OCI-LY7 (cell line): ENCODE data around the gene AKT3. TPM values are rescaled to one million over a fixed set of nuclear protein-coding genes. Genes with fewer than 3 reads are reported as not detected.

Source experiments
- BruUV-seq: library from RNA; stranded (reverse); fragments of 400-500 nt; replicated peaks from 2 replicates; lab custom pipeline; 2021; lab: Mats Ljungman, UMichigan
- CTCF ChIA-PET: fragments of 300-600 bp; sonication (Branson Sonifier 250); formaldehyde crosslinking; loops from one replicate; lab custom pipeline; 2022; ENCODE audit warnings: antibody characterized with exemption; ENCODE audit not compliant: unreplicated experiment; lab: Charles Lee
- POLR2A ChIA-PET: fragments of 300-600 bp; sonication (Branson Sonifier 250); formaldehyde crosslinking; loops from one replicate; lab custom pipeline; 2022; ENCODE audit warnings: antibody characterized with exemption; lab: Charles Lee
- DNase-seq: peaks from one replicate; pipeline ENCODE4 v3.0.0-alpha.2; 2015; ENCODE audit warnings: low spot score
- H2AFZ ChIP-seq: fragments of 200-600 bp; sonication (generic), shearing (Covaris generic); 2 replicates; pipeline ENCODE4 v1.6.1; 2014; ENCODE audit warnings: mild to moderate bottlenecking, antibody characterized with exemption, low read length, moderate library complexity
- H3K27ac ChIP-seq: fragments of 200-600 bp; sonication (generic); 2 replicates; pipeline ENCODE4 v1.5.1; 2014; ENCODE audit warnings: mixed run types, low read depth, mild to moderate bottlenecking, moderate library complexity, low read length, inconsistent platforms; ENCODE audit not compliant: poor library complexity, severe bottlenecking
- H3K36me3 ChIP-seq: fragments of 200-600 bp; sonication (generic); 2 replicates; pipeline ENCODE4 v1.6.1; 2014; ENCODE audit warnings: mild to moderate bottlenecking, antibody characterized with exemption, low read length, moderate library complexity, mixed read lengths; ENCODE audit not compliant: insufficient read depth
- H3K4me1 ChIP-seq: fragments of 200-600 bp; sonication (generic); 2 replicates; pipeline ENCODE4 v1.5.1; 2014; ENCODE audit warnings: mild to moderate bottlenecking, low read length; ENCODE audit not compliant: insufficient read depth, poor library complexity, severe bottlenecking
- H3K4me2 ChIP-seq: fragments of 200-600 bp; sonication (generic); 2 replicates; pipeline ENCODE4 v1.6.1; 2014; ENCODE audit warnings: mild to moderate bottlenecking, low read length
- H3K4me3 ChIP-seq: fragments of 200-600 bp; sonication (generic); 2 replicates; pipeline ENCODE4 v1.5.1; 2014; ENCODE audit warnings: mild to moderate bottlenecking, low read depth, low read length; ENCODE audit not compliant: poor library complexity, severe bottlenecking
- H3K79me2 ChIP-seq: fragments of 200-600 bp; sonication (generic); 2 replicates; pipeline ENCODE4 v1.6.1; 2016; ENCODE audit warnings: low read depth, mild to moderate bottlenecking, low read length, moderate library complexity, mixed read lengths; ENCODE audit not compliant: insufficient read depth
- H3K9me2 ChIP-seq: fragments of 200-600 bp; sonication (generic); 2 replicates; pipeline ENCODE4 v1.6.1; 2016; ENCODE audit warnings: mild to moderate bottlenecking, low read length, mixed read lengths; ENCODE audit not compliant: insufficient read depth
- H3K9me3 ChIP-seq: fragments of 200-600 bp; sonication (generic); 2 replicates; pipeline ENCODE4 v1.6.1; 2014; ENCODE audit warnings: mild to moderate bottlenecking, mixed run types, low read length, mixed read lengths
- H4K20me1 ChIP-seq: fragments of 200-600 bp; sonication (generic); 2 replicates; pipeline ENCODE4 v1.6.1; 2014; ENCODE audit warnings: mild to moderate bottlenecking, antibody characterized with exemption, low read length, moderate library complexity, mixed read lengths; ENCODE audit not compliant: insufficient read depth
- EZH2phosphoT487 ChIP-seq: fragments of 200-600 bp; sonication (generic); IDR thresholded peaks from 2 replicates; pipeline ENCODE4 v1.6.1; 2018; ENCODE audit warnings: low read depth, borderline replicate concordance, mild to moderate bottlenecking, mixed run types, antibody characterized with exemption, low read length, moderate library complexity, mixed read lengths
- intact Hi-C: fragments of 100-400 bp; cut with micrococcal nuclease; formaldehyde crosslinking; loops from one replicate; pipeline ENCODE4 v1.10.0; 2022; ENCODE audit not compliant: unreplicated experiment
- total RNA-seq, 2 experiments: library from RNA; depleted of rRNA in 1 of 2; stranded (reverse); fragments of >200 nt in 1 of 2; shearing (Covaris generic) in 1 of 2; gene quantifications; 2 replicates each; pipeline ENCODE4 v1.2.3, GENCODE V29; 2014 to 2022
- TF ChIP-seq, protein P1 (sequence below): fragments of 200-600 bp; sonication (generic); conservative IDR thresholded peaks from 2 replicates; pipeline ENCODE4 v1.5.1; 2014; ENCODE audit warnings: mild to moderate bottlenecking, antibody characterized with exemption, low read length, moderate library complexity, mixed read lengths

AKT3 gene
- total RNA-seq, 2 experiments from 2014 or later: 0.29 TPM; not detected in 1

GRCh38 chr1:243792891-243793290 lies 57.2 kb downstream of the AKT3 start:
- POLR2A ChIA-PET: interaction anchor here (1.1 kb wide), 2 partner anchors 10 to 47 kb away, joined by 4 read pairs; no protein-coding TSS in a partner anchor
- H3K4me2 ChIP-seq: no peak overlapping the region
- H2AFZ ChIP-seq: no peak overlapping the region
- H3K4me1 ChIP-seq: no peaks in the 10 kb centered on the region
- intact Hi-C loops: no loop called here
- H4K20me1 ChIP-seq: no peaks in the 10 kb centered on the region
- CTCF ChIA-PET: no interaction called here
- H3K27ac ChIP-seq: no peak overlapping the region
- TF ChIP-seq, protein P1, sequence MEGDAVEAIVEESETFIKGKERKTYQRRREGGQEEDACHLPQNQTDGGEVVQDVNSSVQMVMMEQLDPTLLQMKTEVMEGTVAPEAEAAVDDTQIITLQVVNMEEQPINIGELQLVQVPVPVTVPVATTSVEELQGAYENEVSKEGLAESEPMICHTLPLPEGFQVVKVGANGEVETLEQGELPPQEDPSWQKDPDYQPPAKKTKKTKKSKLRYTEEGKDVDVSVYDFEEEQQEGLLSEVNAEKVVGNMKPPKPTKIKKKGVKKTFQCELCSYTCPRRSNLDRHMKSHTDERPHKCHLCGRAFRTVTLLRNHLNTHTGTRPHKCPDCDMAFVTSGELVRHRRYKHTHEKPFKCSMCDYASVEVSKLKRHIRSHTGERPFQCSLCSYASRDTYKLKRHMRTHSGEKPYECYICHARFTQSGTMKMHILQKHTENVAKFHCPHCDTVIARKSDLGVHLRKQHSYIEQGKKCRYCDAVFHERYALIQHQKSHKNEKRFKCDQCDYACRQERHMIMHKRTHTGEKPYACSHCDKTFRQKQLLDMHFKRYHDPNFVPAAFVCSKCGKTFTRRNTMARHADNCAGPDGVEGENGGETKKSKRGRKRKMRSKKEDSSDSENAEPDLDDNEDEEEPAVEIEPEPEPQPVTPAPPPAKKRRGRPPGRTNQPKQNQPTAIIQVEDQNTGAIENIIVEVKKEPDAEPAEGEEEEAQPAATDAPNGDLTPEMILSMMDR: no peak
- no peak for TF ChIP-seq EZH2phosphoT487
- no peaks in the 10 kb centered on the region for H3K9me3 ChIP-seq
- no peaks in the 10 kb centered on the region for H3K36me3 ChIP-seq
- H3K79me2 ChIP-seq: no peaks in the 10 kb centered on the region
- no peaks in the 10 kb centered on the region for H3K9me2 ChIP-seq
- no peak overlapping the region for H3K4me3 ChIP-seq
- BruUV-seq: no TSS peak
- DNase-seq: no peak

GRCh38 chr1:243792401-243792800 lies 57.6 kb downstream of the AKT3 start:
- Histone ChIP-seq H3K4me2 (no peak overlapping the region), H3K79me2 (no peaks in the 10 kb centered on the region), H3K4me3 (no peak overlapping the region), H2AFZ (no peak overlapping the region), H3K9me3 (no peaks in the 10 kb centered on the region), H4K20me1 (no peaks in the 10 kb centered on the region), H3K4me1 (no peaks in the 10 kb centered on the region), H3K27ac (no peak overlapping the region), H3K36me3 (no peaks in the 10 kb centered on the region), H3K9me2 (no peaks in the 10 kb centered on the region)
- BruUV-seq: no TSS peak
- ChIA-PET CTCF (no interaction called here), POLR2A (interaction anchor here (1.1 kb wide), 1 partner anchor 9 kb away, joined by 4 read pairs; no protein-coding TSS in a partner anchor)
- no peak for TF ChIP-seq EZH2phosphoT487
- TF ChIP-seq, protein P1: no peak
- DNase-seq: no peak
- intact Hi-C loops: no loop called here

DNA sequence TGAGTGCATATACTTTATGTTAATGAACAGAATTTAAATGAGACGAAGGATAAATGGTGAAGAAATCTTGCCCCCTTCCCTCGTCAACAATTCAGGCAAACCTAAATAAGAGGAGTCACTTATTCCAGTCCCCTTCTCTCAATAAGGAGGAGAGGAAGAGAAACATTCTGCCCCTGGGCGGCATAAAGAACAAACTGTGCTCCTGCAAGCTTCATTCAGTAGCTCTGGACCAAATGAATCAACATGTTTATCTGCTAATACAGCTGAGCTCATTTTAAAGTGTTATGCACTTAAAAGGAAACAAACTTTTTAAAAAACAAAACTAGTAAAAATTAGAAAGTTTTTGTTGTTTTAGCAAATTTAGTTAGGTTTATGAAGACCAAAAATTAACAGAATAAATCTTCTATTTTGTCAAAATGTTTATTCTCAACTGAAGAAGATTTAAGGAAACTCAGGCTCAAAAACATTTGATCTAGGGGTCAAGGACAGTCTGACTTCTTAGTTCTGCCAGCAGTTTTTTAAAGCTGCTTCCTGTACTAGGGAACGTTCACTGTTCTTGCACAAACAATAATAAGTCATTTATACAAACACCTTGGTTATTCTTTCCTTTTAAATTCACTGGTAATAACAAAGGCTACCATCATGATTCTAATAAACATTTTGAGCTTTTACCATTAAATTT lies 58.3 kb downstream of the AKT3 start:
- TF ChIP-seq, protein P1: no peak
- TF ChIP-seq EZH2phosphoT487: no peak
- POLR2A ChIA-PET: interaction anchor here (1.1 kb wide), 1 partner anchor 8 kb away, joined by 4 read pairs; no protein-coding TSS in a partner anchor
- no peak overlapping the region for H3K4me2 ChIP-seq
- H3K79me2 ChIP-seq: no peaks in the 10 kb centered on the region
- no peak overlapping the region for H3K4me3 ChIP-seq
- intact Hi-C loops: no loop called here
- H3K4me1 ChIP-seq: no peaks in the 10 kb centered on the region
- no peak overlapping the region for H2AFZ ChIP-seq
- CTCF ChIA-PET: no interaction called here
- no peak for DNase-seq
- H3K36me3 ChIP-seq: no peaks in the 10 kb centered on the region
- H3K9me2 ChIP-seq: no peaks in the 10 kb centered on the region
- no peaks in the 10 kb centered on the region for H4K20me1 ChIP-seq
- H3K27ac ChIP-seq: no peak overlapping the region
- no peaks in the 10 kb centered on the region for H3K9me3 ChIP-seq
- BruUV-seq: no TSS peak
